HL-60/S4 (cell line): Measurements from ENCODE around the gene SMAD1.

Source experiments
- in situ Hi-C: fragments of 300-500 bp; cut with MboI; formaldehyde crosslinking; loops from 2 replicates; pipeline ENCODE4 v1.14.3; 2022; ENCODE audit warnings: low sequenced_read_pairs

Gene SMAD1

GRCh38 chr4:145481164-145481941, at the start of gene SMAD1:
Gene SMAD1, plus strand, starts transcription at chr4:145481853. Its CDS starts 32,761 bp downstream, at chr4:145514614.
- in situ Hi-C loops, result no loop called here

- in situ Hi-C loops, result no loop called here
These were observed 48.0 kb upstream of the SMAD1 start for GRCh38 chr4:145433684-145434083.

GRCh38 chr4:145435646-145436045, 46.0 kb upstream of the SMAD1 start:
- in situ Hi-C loops, result no loop called here

GRCh38 chr4:145436114-145436513, 45.5 kb upstream of the SMAD1 start:
- in situ Hi-C loops, result no loop called here

- in situ Hi-C loops, result no loop called here
These were observed 44.9 kb upstream of the SMAD1 start for GRCh38 chr4:145436796-145437195.

- in situ Hi-C loops, result no loop called here
These were observed 44.2 kb upstream of the SMAD1 start for GRCh38 chr4:145437466-145437865.

GRCh38 chr4:145438298-145438697, 43.4 kb upstream of the SMAD1 start:
- in situ Hi-C loops, result no loop called here

GRCh38 chr4:145440292-145441007, 41.2 kb upstream of the SMAD1 start:
- in situ Hi-C loops, result no loop called here

GRCh38 chr4:145446184-145446583, 35.5 kb upstream of the SMAD1 start:
- in situ Hi-C loops, result no loop called here

- in situ Hi-C loops, result no loop called here
These were observed 29.8 kb upstream of the SMAD1 start for GRCh38 chr4:145451895-145452294.

GRCh38 chr4:145452447-145453162, 29.0 kb upstream of the SMAD1 start:
- in situ Hi-C loops, result no loop called here

- in situ Hi-C loops, result no loop called here
These were observed 28.5 kb upstream of the SMAD1 start for GRCh38 chr4:145453163-145453520.

GRCh38 chr4:145473203-145473602, 8.4 kb upstream of the SMAD1 start:
- in situ Hi-C loops, result no loop called here

GRCh38 chr4:145480257-145480656, 1.4 kb upstream of the SMAD1 start:
- in situ Hi-C loops, result no loop called here

- in situ Hi-C loops, result no loop called here
These were observed 222 bp downstream of the SMAD1 start for GRCh38 chr4:145481942-145482208.

- in situ Hi-C loops, result no loop called here
These were observed 770 bp downstream of the SMAD1 start for GRCh38 chr4:145482209-145483037.

- in situ Hi-C loops, result no loop called here
These were observed 1.9 kb downstream of the SMAD1 start for GRCh38 chr4:145483514-145483913.

GRCh38 chr4:145484225-145484846, 2.7 kb downstream of the SMAD1 start:
- in situ Hi-C loops, result no loop called here

GRCh38 chr4:145485120-145485519, 3.5 kb downstream of the SMAD1 start:
- in situ Hi-C loops, result no loop called here

- in situ Hi-C loops, result no loop called here
These were observed 5.0 kb downstream of the SMAD1 start for GRCh38 chr4:145486603-145487002.

GRCh38 chr4:145487631-145488030, 6.0 kb downstream of the SMAD1 start:
- in situ Hi-C loops, result no loop called here
